SK-N-SH treated with all-trans-retinoic acid at 6 μM for 48 hours (cell line): ENCODE results near the gene NIPA2.

ENCODE experiments used
- ATAC-seq: fragments of 200-7000 bp; cut with Tn5 transposase; 3 replicates; pipeline ENCODE4 v1.9.1; 2020; ENCODE audit warnings: mild to moderate bottlenecking, moderate library complexity
- ARNTL ChIP-seq: fragments of 450-650 bp; formaldehyde crosslinking; IDR thresholded peaks from 2 replicates; pipeline ENCODE4 v1.5.0; 2020; ENCODE audit warnings: low read depth, mild to moderate bottlenecking, moderate library complexity, borderline replicate concordance
- GLIS3 ChIP-seq: fragments of 250-450 bp; sonication (Bioruptor Pico); IDR thresholded peaks from 2 replicates; pipeline ENCODE4 v1.5.0; 2020; ENCODE audit warnings: mild to moderate bottlenecking, moderate library complexity
- OSR1 ChIP-seq: fragments of 250-450 bp; sonication (Bioruptor Pico); IDR thresholded peaks from 2 replicates; pipeline ENCODE4 v1.8.0; 2022; ENCODE audit warnings: moderate library complexity, mild to moderate bottlenecking, inconsistent platforms
- RARB ChIP-seq: fragments of 250-450 bp; sonication (Bioruptor Pico); IDR thresholded peaks from 2 replicates; pipeline ENCODE4 v1.8.0; 2021; ENCODE audit warnings: mild to moderate bottlenecking, moderate library complexity
- SNAI2 ChIP-seq: fragments of 250-450 bp; sonication (Bioruptor Pico); IDR thresholded peaks from 2 replicates; pipeline ENCODE4 v1.5.0; 2020; ENCODE audit warnings: mild to moderate bottlenecking, moderate library complexity
- TCF4 ChIP-seq: fragments of 250-450 bp; sonication (Bioruptor Pico); IDR thresholded peaks from 2 replicates; pipeline ENCODE4 v1.8.0; 2021; ENCODE audit warnings: mild to moderate bottlenecking, moderate library complexity, borderline replicate concordance
- TOX ChIP-seq: fragments of 250-450 bp; sonication (Bioruptor Pico); IDR thresholded peaks from 2 replicates; pipeline ENCODE4 v1.8.0; 2021; ENCODE audit warnings: mild to moderate bottlenecking, moderate library complexity, borderline replicate concordance
- ZC3H10 ChIP-seq: fragments of 250-450 bp; sonication (Bioruptor Pico); IDR thresholded peaks from 2 replicates; pipeline ENCODE4 v1.5.1; 2021; ENCODE audit warnings: mild to moderate bottlenecking, moderate library complexity
- ZFP30 ChIP-seq: fragments of 450-650 bp; formaldehyde crosslinking; IDR thresholded peaks from 2 replicates; pipeline ENCODE4 v1.5.0; 2022; ENCODE audit warnings: mild to moderate bottlenecking, moderate library complexity
- ZNF565 ChIP-seq: fragments of 450-650 bp; formaldehyde crosslinking; conservative IDR thresholded peaks from 2 replicates; pipeline ENCODE4 v1.5.0; 2020; ENCODE audit warnings: low read depth, mild to moderate bottlenecking, moderate library complexity
- ZNF70 ChIP-seq: fragments of 450-650 bp; formaldehyde crosslinking; IDR thresholded peaks from 2 replicates; pipeline ENCODE4 v1.5.0; 2020; ENCODE audit warnings: mild to moderate bottlenecking, moderate library complexity
- TF ChIP-seq, protein P1 (sequence below): fragments of 250-450 bp; sonication (Bioruptor Pico); IDR thresholded peaks from 2 replicates; pipeline ENCODE4 v1.8.0; 2021; ENCODE audit warnings: low read depth, mild to moderate bottlenecking, moderate library complexity, borderline replicate concordance
- TF ChIP-seq, protein P2 (sequence below): fragments of 250-450 bp; sonication (Bioruptor Pico); IDR thresholded peaks from 2 replicates; pipeline ENCODE4 v1.5.0; 2020; ENCODE audit warnings: mild to moderate bottlenecking, moderate library complexity
- TF ChIP-seq, protein P3 (sequence below): fragments of 250-450 bp; sonication (Bioruptor Pico); IDR thresholded peaks from 2 replicates; pipeline ENCODE4 v1.8.0; 2020; ENCODE audit warnings: mild to moderate bottlenecking, moderate library complexity, borderline replicate concordance
- TF ChIP-seq, protein P4 (sequence below): fragments of 250-450 bp; sonication (Bioruptor Pico); IDR thresholded peaks from 2 replicates; pipeline ENCODE4 v1.5.1; 2020; ENCODE audit warnings: low read depth, mild to moderate bottlenecking, moderate library complexity

NIPA2 gene

DNA sequence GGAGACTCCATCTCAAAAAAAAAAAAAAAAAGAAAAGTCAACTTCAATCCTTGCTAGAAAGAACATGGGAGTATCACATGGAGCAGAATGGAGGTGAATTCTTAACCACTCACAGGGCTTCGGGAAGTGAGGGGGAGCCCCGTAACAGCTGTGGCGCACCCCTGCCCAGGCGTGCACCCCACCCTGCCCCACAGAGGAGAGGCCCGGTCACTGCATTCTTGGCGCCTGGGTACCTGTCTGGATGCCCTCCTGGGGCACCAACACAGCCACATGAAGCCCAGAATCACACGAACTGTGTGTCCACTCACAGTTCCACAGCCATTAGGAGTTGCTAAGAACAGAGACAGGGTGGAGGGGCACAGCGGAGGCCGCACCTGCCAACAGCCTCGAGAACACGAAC, 51.8 kb downstream of the NIPA2 start:
- no peak for ATAC-seq
- TF ChIP-seq SNAI2 (CRISPR knock-in tag) (no peak), GLIS3 (CRISPR knock-in tag) (no peak), ZFP30 (no peak), RARB (no peak), TCF4 (CRISPR knock-in tag) (no peak), OSR1 (CRISPR knock-in tag) (no peak), TOX (CRISPR knock-in tag) (no peak)
- TF ChIP-seq, protein P1, sequence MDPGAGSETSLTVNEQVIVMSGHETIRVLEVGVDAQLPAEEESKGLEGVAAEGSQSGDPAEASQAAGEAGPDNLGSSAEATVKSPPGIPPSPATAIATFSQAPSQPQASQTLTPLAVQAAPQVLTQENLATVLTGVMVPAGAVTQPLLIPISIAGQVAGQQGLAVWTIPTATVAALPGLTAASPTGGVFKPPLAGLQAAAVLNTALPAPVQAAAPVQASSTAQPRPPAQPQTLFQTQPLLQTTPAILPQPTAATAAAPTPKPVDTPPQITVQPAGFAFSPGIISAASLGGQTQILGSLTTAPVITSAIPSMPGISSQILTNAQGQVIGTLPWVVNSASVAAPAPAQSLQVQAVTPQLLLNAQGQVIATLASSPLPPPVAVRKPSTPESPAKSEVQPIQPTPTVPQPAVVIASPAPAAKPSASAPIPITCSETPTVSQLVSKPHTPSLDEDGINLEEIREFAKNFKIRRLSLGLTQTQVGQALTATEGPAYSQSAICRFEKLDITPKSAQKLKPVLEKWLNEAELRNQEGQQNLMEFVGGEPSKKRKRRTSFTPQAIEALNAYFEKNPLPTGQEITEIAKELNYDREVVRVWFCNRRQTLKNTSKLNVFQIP (CRISPR knock-in tag) = no peak
- TF ChIP-seq, protein P2, sequence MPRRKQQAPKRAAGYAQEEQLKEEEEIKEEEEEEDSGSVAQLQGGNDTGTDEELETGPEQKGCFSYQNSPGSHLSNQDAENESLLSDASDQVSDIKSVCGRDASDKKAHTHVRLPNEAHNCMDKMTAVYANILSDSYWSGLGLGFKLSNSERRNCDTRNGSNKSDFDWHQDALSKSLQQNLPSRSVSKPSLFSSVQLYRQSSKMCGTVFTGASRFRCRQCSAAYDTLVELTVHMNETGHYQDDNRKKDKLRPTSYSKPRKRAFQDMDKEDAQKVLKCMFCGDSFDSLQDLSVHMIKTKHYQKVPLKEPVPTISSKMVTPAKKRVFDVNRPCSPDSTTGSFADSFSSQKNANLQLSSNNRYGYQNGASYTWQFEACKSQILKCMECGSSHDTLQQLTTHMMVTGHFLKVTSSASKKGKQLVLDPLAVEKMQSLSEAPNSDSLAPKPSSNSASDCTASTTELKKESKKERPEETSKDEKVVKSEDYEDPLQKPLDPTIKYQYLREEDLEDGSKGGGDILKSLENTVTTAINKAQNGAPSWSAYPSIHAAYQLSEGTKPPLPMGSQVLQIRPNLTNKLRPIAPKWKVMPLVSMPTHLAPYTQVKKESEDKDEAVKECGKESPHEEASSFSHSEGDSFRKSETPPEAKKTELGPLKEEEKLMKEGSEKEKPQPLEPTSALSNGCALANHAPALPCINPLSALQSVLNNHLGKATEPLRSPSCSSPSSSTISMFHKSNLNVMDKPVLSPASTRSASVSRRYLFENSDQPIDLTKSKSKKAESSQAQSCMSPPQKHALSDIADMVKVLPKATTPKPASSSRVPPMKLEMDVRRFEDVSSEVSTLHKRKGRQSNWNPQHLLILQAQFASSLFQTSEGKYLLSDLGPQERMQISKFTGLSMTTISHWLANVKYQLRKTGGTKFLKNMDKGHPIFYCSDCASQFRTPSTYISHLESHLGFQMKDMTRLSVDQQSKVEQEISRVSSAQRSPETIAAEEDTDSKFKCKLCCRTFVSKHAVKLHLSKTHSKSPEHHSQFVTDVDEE (CRISPR knock-in tag) = no peak

DNA sequence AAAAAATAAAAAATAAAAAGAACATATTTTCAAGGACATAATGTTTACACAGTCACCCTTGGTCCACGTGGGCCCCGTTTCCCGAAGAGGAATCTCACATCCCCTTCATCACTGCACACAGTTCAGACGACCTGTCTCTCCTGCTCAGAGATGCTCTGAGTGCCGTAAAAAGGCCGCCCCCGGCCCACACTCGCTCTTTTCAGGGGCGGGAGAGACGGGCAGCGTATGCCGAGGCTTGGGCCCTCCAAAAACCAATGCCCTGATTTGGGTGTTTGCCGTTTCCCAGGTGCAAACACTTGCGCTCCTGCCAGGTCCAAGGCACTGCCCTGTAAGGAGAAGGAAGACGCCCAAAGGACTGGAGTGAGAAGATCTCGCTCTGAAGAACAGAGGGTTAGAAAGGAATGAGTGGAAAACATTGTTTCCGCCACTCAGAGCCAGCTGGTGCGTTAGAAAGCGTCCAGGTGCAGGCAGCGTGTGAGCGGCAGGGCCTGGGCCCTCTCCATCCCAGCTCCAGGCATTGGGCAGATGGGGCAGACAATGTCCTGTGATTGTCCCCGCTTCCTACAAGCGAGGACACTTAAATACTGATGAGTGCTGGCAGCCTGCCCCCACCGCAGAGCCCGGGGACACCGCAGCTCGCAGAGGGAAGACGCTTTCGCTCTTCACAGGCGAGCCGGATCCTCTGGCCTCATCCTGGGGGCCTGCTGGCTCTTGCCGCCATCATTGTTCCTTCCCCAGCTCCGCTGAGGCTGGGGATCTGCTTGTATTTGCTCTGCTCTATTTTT, 53.2 kb downstream of the NIPA2 start:
- TF ChIP-seq OSR1 (CRISPR knock-in tag) (no peak), ZNF70 (CRISPR knock-in tag) (no peak), ZNF565 (CRISPR knock-in tag) (no peak), TCF4 (CRISPR knock-in tag) (no peak), SNAI2 (CRISPR knock-in tag) (no peak), RARB (no peak), GLIS3 (CRISPR knock-in tag) (no peak), ARNTL (CRISPR knock-in tag) (no peak)
- no peak for ATAC-seq

DNA sequence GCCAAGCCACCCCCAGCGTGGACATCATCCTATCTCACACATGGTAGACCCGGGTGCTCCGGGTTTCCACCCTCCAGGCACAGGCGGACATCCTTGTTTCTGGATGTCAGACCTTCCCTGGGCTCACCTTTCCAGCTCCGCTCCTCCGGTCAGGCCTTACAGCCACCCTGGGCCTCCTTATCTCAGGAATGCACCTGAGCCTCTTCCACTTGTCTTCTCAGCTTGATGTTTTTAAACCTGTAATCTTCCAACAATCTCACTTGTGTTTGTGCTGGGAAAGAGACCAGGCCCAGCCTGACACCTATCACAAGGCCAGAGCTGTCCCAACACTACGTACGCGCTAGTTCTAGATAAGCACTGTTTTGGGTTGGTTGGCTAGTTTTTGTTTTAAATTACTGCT, 53.9 kb downstream of the NIPA2 start:
- no peak for ATAC-seq
- no peak for TF ChIP-seq OSR1 (CRISPR knock-in tag)
- no peak for TF ChIP-seq ARNTL (CRISPR knock-in tag)

DNA sequence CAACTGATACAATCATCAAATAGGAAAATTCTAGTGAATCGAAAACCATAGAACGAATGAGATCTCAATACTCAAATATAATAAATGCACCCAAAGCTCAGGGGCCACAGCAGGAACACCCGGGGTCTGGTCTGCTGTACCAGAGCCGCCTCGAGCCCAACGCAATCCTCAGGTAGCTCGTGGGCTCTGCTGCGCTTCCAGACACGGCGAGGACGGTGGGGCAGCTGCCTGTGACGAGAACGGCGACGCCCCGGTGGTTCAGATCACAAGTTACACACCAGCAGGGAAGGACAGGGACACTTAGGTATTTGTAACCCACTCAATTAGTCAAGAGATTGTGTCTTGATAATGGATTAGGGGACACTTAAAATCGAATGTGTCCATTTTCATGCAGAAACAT, 54.6 kb downstream of the NIPA2 start:
- ATAC-seq = no peak
- TF ChIP-seq ZC3H10 (CRISPR knock-in tag) = no peak
- TF ChIP-seq, protein P3, sequence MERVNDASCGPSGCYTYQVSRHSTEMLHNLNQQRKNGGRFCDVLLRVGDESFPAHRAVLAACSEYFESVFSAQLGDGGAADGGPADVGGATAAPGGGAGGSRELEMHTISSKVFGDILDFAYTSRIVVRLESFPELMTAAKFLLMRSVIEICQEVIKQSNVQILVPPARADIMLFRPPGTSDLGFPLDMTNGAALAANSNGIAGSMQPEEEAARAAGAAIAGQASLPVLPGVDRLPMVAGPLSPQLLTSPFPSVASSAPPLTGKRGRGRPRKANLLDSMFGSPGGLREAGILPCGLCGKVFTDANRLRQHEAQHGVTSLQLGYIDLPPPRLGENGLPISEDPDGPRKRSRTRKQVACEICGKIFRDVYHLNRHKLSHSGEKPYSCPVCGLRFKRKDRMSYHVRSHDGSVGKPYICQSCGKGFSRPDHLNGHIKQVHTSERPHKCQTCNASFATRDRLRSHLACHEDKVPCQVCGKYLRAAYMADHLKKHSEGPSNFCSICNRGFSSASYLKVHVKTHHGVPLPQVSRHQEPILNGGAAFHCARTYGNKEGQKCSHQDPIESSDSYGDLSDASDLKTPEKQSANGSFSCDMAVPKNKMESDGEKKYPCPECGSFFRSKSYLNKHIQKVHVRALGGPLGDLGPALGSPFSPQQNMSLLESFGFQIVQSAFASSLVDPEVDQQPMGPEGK = no peak
- TF ChIP-seq, protein P4, sequence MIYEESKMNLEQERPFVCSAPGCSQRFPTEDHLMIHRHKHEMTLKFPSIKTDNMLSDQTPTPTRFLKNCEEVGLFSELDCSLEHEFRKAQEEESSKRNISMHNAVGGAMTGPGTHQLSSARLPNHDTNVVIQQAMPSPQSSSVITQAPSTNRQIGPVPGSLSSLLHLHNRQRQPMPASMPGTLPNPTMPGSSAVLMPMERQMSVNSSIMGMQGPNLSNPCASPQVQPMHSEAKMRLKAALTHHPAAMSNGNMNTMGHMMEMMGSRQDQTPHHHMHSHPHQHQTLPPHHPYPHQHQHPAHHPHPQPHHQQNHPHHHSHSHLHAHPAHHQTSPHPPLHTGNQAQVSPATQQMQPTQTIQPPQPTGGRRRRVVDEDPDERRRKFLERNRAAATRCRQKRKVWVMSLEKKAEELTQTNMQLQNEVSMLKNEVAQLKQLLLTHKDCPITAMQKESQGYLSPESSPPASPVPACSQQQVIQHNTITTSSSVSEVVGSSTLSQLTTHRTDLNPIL (CRISPR knock-in tag) = no peak
- TF ChIP-seq RARB = no peak
- TF ChIP-seq SNAI2 (CRISPR knock-in tag) = no peak
- no peak for TF ChIP-seq GLIS3 (CRISPR knock-in tag)
- TF ChIP-seq, protein P2 (CRISPR knock-in tag) = no peak
- TF ChIP-seq TCF4 (CRISPR knock-in tag) = no peak
